SK-N-SH (cell line): ENCODE data around the gene ST7.

Source experiments
- ELF1 ChIP-seq: IDR thresholded peaks from 2 replicates; pipeline ENCODE4 v1.4.0; 2012
- EP300 ChIP-seq, 2 experiments: IDR thresholded peaks; 2 replicates each; pipeline versions ENCODE4 v1.4.0 to v1.6.1; 2012; ENCODE audit warnings: borderline replicate concordance in 1 of 2, low read depth in 1 of 2, low read length in 1 of 2
- EZH2phosphoT487 ChIP-seq: fragments of 200-600 bp; sonication (generic); IDR thresholded peaks from 2 replicates; pipeline ENCODE4 v1.6.1; 2017; ENCODE audit warnings: low read depth, mixed run types, mild to moderate bottlenecking, antibody characterized with exemption, moderate library complexity, borderline replicate concordance
- FOXM1 ChIP-seq: IDR thresholded peaks from 2 replicates; pipeline ENCODE4 v1.4.0; 2012; ENCODE audit warnings: low read depth, mild to moderate bottlenecking
- MAX ChIP-seq: IDR thresholded peaks from 2 replicates; pipeline ENCODE4 v1.4.0; 2012; ENCODE audit warnings: low read depth
- MXI1 ChIP-seq: IDR thresholded peaks from 2 replicates; pipeline ENCODE4 v1.6.1; 2012; ENCODE audit warnings: mild to moderate bottlenecking, low read depth, low read length, improper control_type of control experiment
- RXRA ChIP-seq: IDR thresholded peaks from 2 replicates; pipeline ENCODE4 v1.4.0; 2012; ENCODE audit warnings: low read depth, mild to moderate bottlenecking, borderline replicate concordance
- SIN3A ChIP-seq: IDR thresholded peaks from 2 replicates; pipeline ENCODE4 v1.6.1; 2012; ENCODE audit warnings: low read depth, mild to moderate bottlenecking, low read length, moderate library complexity, borderline replicate concordance
- TAF1 ChIP-seq: IDR thresholded peaks from 2 replicates; pipeline ENCODE4 v1.6.1; 2012; ENCODE audit warnings: low read depth, mild to moderate bottlenecking, low read length, moderate library complexity, borderline replicate concordance
- TCF12 ChIP-seq: IDR thresholded peaks from 2 replicates; pipeline ENCODE4 v1.4.0; 2012
- YY1 ChIP-seq: IDR thresholded peaks from 2 replicates; pipeline ENCODE4 v1.4.0; 2012; ENCODE audit warnings: low read depth, mild to moderate bottlenecking
- TF ChIP-seq, protein P1 (sequence below): fragments of 200-600 bp; sonication (generic); IDR thresholded peaks from 2 replicates; pipeline ENCODE4 v1.6.1; 2017; ENCODE audit warnings: antibody characterized with exemption, mild to moderate bottlenecking, moderate library complexity
- TF ChIP-seq, protein P2 (sequence below): IDR thresholded peaks from 2 replicates; pipeline ENCODE4 v1.4.0; 2012; ENCODE audit warnings: low read depth, borderline replicate concordance

DNA sequence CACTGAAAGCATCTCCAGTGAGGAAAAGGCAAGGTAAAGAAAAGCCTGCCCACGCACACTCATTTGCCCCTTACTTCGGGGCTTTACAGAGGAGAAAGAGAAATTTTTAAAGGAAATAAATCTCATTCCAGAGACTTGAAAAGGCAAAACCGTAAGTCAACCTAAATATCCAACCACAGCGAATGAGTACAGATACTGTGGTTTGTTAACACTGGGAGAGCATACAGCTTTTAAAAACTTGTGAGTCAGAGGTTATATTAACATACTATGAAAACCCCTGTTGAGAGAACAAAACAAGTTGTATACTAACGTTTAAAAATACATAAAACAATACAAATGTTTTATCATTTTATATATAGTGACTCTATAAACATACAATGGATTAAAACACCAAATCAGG, 28.6 kb upstream of the ST7 start:
- TF ChIP-seq, protein P1, sequence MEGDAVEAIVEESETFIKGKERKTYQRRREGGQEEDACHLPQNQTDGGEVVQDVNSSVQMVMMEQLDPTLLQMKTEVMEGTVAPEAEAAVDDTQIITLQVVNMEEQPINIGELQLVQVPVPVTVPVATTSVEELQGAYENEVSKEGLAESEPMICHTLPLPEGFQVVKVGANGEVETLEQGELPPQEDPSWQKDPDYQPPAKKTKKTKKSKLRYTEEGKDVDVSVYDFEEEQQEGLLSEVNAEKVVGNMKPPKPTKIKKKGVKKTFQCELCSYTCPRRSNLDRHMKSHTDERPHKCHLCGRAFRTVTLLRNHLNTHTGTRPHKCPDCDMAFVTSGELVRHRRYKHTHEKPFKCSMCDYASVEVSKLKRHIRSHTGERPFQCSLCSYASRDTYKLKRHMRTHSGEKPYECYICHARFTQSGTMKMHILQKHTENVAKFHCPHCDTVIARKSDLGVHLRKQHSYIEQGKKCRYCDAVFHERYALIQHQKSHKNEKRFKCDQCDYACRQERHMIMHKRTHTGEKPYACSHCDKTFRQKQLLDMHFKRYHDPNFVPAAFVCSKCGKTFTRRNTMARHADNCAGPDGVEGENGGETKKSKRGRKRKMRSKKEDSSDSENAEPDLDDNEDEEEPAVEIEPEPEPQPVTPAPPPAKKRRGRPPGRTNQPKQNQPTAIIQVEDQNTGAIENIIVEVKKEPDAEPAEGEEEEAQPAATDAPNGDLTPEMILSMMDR, result no peak
- TF ChIP-seq FOXM1 (no peak), MXI1 (no peak), RXRA (no peak), TCF12 (no peak), TAF1 (no peak), SIN3A (no peak), MAX (no peak), ELF1 (no peak), EZH2phosphoT487 (no peak), EP300 (IDR thresholded peaks at IDR 0.05; ENCODE audit: borderline replicate concordance in 1 of 2, low read depth in 1 of 2, low read length in 1 of 2) (no peak), YY1 (no peak)
- TF ChIP-seq, protein P2, sequence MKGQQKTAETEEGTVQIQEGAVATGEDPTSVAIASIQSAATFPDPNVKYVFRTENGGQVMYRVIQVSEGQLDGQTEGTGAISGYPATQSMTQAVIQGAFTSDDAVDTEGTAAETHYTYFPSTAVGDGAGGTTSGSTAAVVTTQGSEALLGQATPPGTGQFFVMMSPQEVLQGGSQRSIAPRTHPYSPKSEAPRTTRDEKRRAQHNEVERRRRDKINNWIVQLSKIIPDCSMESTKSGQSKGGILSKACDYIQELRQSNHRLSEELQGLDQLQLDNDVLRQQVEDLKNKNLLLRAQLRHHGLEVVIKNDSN, result no peak
